Ramos (cell line): ENCODE results near the gene SH3RF1.

ENCODE experiments used
- in situ Hi-C: fragments of 300-500 bp; cut with MboI; formaldehyde crosslinking; loops from one replicate; pipeline ENCODE4 v1.14.3; 2022; ENCODE audit warnings: low sequenced_read_pairs; ENCODE audit not compliant: unreplicated experiment

Gene SH3RF1

DNA sequence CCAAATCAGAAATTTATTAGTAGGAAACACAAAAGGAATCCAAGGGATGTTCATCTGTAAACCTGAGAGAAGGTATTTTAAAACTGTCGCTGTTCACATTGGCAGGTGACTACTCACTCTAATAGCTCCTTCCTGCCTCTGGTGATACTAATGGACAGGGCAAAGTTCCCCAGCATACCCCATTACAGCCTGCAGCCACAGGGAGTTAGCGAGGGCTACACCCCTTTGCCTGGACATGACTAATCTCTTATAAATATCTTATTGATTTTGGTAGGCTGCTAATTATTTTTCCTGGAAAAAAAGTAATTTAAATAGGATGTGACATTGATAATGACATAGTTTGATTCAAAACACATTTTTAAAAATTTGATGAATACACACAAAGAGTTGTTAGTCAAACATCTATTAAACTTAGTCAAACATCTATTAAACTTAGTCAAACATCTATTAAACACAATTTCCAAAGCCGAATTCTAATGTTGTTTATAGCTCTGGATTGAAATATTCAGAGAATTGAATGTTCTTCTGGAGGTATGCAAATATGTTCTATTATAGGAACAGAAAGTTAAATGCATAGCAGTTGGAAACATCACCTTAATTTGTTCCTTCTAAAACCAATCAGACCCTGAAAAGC is 177.8 kb downstream of the SH3RF1 start:
- in situ Hi-C loops = no loop called here

DNA sequence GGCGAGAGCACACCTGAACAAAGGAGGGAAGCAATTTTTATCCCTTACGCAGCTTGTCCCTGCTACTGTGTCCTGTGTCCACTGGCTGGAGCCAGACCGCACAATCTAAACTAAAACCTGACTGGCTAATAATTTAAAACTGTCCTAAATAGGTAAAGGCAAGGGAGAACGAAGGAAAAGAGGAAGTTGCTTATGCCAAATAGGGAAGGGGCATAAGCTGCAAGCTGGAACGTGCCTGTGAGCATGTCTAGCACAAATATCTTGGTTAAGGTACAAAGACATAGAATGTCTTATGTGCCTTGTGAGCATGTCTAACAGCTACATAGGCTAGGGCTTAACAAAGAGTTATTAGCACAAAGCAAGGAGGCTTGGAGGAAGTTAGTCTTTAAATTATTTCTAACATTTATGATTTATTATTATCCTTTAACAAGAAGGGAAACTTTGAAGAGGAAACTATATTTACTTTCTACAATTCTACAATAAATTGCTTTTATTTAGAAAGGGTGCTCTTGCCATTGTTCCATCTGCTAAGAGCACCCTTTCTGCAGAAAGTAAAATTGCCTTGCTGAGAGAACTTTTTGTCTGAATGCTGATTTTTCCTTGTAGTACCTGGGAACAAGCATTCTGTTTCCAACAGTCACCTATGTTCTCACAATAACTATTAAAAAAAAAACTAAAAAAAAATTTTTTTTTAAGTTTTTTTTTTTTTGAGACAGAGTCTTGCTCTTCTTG is 180.1 kb downstream of the SH3RF1 start:
- in situ Hi-C loops = no loop called here

DNA sequence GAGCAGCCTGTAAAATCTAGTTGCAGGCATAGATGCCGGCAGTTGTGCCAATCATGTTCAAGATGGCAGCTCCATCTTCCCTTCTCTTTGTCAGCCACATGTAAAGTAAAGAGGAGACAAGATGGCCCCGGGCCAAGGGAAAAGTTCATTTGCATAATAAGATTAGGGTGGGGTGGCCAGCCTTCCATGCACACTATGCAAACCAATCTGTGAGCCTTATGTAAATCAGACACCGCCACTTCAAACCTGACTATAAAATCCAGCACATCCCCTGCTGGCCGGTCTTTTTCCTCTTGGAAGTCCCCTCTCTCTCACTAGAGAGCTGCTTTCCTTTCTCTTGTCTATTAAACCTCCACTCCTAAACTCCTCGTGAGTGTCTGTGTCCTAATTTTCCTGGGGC is 181.8 kb downstream of the SH3RF1 start:
- in situ Hi-C loops = no loop called here

DNA sequence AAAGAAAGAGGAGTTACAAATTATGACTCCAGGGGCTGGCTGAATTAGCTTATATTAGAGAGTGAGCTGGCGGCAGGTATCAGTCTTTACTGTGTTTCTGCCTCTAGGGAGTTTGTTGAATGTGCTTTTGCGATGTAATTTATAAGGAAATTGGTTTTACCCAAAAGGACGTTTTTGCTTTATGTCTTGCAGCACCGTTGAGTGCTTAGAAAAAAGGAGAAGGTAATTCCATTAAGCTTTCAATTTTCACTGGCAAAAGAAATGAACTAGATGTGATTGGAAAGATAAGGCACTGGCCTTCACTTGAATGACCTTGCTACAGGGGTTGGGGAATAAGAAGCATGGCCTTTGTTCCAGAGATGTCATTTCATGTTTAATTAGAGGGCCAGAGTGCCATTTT is 185.8 kb downstream of the SH3RF1 start:
- in situ Hi-C loops = no loop called here

DNA sequence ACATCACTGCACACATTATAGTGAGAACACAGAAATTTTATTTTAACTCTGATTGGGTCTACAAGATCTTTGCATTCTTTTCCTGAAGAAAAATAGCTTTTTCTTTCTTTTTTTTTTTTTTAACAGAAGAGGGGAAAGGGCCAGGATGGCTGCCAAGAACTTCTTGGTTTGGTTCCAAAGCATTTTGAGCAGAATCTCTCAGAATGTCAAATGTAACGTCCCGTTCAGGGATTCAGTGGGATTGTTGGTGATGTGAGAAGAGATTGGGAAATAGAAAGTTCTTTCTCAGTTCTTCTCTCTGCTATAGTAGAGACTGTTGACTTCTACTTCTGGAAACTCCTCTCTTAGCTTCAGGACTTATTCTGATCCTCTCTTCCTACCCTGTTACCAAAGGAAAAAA is 189.8 kb downstream of the SH3RF1 start:
- in situ Hi-C loops = no loop called here

DNA sequence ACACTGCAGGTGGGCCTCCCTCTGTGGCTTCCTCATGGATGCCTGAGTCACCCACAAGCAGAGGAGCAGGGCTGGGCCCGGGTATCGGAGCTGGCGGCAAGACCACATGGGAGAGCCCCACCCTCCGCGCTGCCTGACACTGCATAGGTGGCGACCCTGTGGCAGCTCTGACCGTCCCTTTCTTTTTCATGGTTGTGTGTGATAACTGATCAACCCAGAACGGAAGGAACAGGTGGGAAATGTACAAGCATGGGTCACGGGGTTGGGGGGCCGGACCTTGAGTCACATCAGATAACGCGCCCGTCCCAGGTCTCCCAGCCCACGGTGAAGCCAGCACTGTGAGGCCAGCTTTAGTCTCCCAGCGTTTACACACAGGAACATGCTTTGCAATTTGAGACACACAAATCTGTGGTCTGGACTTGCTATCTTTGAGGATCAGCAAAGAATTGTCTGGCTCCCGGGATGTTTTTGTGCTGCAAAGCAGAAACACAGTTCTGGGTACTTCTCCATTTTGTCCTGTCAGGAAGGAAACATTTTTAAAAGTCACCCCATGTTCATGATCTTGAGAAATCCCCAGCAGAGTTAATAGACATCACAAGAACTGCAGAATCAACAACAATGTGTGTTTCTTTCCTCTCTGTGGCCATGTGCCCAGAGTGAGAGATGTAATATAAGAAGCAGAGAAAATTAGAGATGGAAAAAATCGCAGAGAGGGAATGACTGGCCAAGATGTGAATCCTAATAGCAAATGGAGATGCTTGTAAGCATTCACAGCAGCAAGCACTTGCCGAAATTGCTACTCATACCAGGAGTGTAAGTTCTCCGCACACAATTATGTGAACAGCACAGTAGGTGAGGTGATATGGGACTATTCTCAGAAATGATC is 190.6 kb downstream of the SH3RF1 start:
- in situ Hi-C loops = no loop called here

DNA sequence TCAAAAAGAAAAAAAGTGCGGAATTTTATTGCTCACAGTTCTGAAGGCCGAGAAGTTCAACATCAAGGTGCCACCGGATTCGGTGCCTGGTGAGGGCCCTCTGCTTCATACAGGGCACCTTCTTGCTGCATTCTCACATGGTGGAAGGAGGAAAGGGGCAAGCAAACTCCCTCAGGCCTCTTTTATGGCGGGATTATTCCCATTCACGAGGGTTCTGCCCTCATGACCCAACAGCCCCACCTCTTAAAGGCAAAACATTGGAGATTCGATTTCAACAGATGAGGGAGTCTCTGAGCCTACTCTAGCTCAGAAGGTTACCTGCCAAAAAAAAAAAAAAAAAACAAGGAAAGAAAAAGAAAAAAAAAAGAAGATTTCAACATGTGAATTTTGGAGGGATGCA is 196.6 kb downstream of the SH3RF1 start:
- in situ Hi-C loops = no loop called here

DNA sequence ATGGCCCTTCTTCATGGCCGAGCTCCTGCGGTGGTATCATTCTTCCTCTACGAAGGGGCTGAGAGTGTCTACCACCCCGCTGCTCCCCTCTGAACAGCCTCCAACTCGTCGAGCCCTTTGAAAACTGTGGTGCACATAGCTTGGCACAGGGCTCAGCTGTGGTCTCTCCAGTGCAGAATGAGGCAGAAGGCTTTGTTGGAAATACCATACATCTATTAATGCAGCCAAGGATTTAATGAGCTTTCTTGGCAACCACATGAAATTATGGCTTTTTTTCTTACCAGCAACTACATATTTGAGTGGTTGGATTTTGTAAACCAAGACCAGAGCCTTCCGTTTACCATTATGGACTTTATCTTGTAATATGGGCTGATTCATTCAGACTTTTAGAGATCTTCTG is 199.0 kb downstream of the SH3RF1 start:
- in situ Hi-C loops = no loop called here

DNA sequence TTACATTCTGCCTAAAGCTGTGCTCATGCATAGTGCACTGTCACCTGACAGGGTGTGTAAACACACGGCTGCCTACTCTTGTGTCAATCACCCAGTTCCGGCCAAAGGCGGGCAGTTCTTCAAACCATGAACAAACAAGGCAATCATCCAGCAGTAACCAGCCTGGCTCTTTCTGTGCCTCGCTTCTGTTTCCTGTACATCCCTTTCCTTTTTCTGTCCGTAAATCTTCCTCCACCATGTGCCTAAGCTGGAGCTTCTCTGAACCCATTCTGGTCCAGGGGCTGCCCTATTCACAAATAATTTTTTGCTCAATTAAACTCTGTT is 199.9 kb downstream of the SH3RF1 start:
- in situ Hi-C loops = no loop called here

DNA sequence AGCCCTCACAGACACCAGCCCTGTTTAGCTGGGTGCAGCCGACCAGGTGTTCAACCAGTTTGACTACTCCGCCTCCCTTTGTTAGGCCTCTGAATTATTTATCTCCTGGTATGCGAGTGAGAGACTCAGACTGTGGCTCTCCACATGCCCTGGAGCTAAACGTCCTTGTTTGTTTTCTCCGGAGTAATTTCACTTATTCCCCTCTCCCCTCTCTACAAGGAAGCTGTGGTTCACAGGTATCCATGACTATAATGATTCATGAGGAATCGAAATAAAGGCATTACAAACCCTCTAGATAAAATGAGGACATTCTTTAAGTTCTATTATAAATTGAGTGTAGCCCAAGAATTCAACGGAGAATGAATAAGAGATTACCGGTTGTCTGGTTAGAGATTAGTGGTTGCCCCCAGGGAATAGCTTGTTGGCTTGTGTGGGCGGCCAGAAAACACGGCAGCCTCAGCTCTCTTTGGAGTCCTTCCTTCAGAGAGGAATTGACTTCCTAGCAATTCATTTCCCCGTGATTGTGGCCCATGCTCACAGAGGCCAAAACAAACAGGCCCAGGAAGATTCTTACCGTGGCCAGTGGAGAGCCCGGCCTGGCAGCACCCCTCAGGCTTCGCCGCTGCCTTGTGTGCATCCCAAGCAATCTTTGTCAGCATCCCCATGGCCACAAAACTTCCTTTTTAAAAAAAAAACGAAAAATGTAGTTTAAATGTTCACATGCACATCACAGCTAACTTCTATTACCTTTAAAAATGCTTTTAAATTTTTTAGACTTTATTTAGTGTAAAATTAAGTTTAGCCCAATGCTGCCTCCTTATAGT is 200.5 kb downstream of the SH3RF1 start:
- in situ Hi-C loops = no loop called here

DNA sequence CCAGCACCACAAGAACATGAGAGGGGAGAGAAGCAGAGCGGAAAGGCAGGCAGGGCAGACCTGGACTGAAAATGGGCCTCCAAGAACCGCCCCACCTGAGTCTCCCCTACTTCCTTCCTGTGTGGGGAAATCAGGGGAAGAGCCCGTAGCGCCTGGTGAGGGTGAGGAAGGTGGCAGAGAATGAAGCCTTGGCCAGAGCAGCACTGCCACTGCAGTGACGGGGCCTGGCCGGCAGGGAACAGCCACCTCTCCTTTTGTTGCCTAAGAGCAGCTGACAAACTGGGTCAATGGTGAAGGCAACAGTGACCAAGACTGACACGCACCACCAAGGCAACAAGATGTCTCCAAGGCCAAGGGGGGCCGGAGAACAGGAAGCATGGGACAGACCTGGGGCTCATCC is 202.3 kb downstream of the SH3RF1 start:
- in situ Hi-C loops = no loop called here

DNA sequence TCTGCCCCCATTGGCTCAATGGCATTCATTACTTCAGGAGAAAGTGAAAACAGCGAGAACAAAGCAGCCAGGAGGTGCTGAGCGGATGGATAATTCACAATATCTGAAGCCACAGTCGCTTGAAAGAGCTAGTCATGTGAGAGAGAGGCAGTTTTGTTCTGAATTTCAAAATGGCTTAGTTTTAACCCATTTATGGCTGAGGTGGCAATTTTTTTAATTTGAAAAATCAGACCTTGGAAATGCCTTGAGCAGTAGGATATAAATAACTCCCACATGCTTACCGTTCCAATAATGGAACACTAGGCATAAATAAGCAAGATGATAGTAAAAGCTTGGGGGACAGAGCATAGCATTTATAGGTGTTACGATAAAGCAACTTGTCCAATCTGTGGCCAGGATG is 203.8 kb downstream of the SH3RF1 start:
- in situ Hi-C loops = no loop called here

DNA sequence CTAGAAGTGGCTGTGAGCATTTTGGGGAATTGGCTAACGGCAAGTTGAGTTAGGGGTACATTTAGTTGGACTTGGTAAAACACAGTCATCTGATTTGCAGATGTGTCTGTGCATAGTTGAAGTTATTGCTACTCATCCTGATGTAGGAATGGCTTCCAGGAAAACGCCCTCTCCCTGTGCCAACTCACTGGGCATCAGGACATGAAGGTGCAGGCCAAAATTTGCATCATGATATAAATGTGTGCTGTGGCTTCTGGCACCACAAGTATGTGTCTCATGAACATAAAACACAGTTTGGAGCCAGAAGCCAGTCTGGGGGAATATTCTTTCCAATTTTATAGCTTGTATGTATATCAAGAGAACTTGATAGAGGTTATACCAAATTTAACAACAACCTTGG is 206.5 kb downstream of the SH3RF1 start:
- in situ Hi-C loops = no loop called here

DNA sequence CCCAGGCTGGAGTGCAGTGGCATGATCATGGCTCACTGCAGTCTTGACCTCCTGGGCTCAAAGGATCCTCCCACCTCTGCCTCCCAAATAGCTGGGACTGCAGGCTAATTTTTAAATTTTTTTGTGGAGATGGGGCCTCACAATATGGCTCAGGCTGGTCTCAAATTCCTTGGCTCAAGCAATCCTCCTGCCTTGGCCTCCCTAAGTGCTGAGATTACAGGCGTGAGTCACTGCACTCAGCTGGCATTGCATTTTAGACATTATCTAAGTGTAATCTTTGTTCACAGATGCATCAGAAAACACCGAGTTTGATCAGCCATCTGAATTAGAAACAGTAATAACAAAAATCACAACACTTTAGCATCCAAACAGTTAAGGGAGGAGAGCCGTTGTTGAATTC is 207.3 kb downstream of the SH3RF1 start:
- in situ Hi-C loops = no loop called here

DNA sequence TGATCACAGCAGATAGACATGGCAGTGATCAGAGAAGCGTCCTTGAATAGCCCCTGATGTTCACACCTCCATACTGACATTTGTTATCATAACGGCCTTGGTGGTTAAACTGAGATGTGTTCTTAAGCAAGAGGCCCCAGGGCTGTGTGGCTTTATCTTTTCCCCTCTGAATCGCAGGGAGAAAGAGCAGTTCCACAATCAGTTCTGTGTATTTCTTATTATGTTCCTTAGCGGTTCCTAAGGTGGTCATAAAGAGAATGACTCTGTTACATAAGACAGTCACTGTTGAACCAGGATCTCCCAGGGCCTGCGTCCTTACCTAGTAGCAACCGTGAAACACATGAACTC is 207.9 kb downstream of the SH3RF1 start:
- in situ Hi-C loops = no loop called here

DNA sequence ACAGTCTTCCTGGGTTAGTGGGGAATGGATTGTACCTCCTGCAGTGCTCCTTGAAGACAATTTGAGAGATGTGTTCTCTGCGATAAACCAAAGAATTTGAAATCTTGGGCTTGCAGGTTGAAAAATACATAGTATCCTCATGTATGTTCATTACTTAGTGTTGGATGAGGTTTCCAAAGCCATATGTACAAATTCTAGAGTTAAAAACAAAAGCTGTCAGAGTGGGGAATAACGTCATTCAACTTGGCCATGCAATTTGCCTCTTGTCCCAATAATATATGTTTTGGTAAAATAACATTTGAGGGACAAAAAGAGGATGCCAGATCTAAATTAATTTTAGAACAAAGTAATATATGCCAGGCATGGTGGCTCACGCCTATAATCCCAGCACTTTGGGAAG is 209.4 kb downstream of the SH3RF1 start:
- in situ Hi-C loops = no loop called here

DNA sequence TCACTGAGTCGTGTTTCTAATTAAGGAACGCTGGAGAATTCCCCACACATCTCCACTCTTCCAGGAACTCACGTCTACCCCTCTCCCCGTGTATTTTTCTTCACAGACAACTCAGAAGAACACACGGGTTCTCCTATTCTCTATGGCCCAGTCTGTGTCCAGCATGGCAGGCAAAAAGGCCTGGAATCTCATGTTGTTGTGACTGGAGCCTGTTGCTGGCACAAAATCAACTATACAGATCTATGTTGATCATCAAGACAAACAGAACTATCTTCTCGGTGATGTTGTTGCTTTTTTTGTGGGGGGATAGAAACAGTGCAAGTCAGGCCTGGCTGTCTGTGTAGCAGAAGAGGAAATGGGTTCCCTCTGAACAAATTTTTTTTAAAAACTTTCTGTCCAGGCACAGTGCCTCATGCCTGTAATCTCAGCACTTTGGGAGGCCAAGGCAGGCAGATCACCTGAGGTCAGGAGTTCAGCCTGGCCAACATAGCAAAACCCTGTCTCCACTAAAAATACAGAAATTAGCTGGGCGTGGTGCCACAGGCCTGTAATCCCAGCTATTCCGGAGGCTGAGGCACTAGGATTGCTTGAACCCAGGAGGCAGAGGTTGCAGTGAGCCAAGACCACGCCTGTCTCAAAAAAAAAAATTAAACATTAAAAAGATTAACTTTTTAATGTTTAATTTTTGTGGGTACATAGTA is 210.2 kb downstream of the SH3RF1 start:
- in situ Hi-C loops = no loop called here

DNA sequence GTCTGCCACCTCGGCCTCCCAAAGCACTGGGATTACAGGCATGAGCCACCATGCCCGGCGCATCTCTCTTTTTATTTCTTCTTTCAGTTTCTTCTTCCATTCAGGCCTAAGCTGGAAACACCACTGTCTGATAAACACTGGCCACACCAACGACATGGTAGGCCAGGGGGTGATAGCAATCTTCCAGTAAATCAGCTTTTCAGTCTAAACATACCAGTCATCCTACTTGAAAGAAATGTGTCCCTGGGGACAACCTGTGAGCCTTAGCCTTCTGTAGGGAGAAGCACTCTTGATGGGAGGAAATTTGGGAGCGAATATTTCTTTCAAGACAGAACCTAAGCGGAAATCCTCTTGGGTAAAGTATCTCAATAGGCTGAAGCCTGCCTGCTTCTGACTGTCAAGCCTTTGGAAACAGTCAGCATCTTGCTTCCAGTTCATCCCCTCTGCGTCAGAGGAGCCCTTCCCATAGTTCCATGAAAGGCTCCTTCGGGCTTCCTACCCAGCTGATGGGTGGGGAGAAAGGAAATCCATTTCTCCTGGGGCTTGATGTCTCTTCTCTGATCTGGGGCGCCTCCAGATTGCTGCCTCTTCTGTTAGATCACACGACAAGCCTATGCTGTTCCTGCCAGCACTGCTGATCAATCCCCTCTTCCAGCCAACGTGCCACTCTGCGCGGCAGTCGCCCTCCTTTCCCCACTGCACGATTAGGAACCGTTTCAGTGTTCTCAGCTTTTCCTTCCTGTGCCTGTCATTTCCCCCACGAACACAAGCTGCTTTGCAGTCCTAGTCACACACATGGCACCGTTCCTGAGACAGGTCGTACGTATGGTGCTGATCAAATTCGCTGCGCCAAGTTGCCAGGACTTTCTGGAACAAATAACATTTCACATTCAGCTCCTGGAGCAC is 211.2 kb downstream of the SH3RF1 start:
- in situ Hi-C loops = no loop called here

DNA sequence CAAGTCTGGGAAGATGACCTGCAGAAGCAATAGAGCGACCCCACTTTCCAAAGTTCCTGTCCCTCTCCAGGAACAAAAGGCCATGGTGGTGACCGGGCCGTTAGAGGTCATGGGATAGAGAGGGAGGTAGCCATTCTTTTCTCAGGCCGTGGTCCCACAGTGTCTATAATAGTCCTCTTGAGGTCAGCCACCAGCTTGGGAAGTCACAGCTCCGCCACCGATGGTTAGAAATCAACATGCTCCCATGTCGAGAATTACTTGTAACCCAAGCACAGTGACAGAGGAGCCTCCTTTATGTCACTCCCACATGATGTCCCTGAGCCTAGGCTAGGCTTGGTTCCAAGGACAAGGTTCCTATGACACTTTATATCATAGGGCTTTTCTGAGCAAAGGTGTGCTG is 212.4 kb downstream of the SH3RF1 start:
- in situ Hi-C loops = no loop called here
